Activated T-helper 17 cell treated with anti-CD3 and anti-CD28 coated beads, Interleukin-2, amount 50 U/mL, for 72 hours (primary cell): ENCODE data around the gene NDUFS6. TPM values are rescaled to one million over a fixed set of nuclear protein-coding genes. Genes with fewer than 3 reads are reported as not detected.
"Not testable (repeated sequence)": the region's sequence is repeated elsewhere in the genome, so short reads cannot be mapped to it uniquely, and the experiment has no call there.

Source experiments
- ATAC-seq: fragments of 150-1000 bp; cut with Tn5 transposase; replicated peaks from 2 replicates; pipeline ENCODE4 v1.10.0; 2021; ENCODE audit warnings: mild to moderate bottlenecking, moderate library complexity
- H3K27ac Mint-ChIP-seq: one replicate; pipeline ENCODE4 v1.8.0; 2022; ENCODE audit warnings: mixed read lengths
- H3K27me3 Mint-ChIP-seq: one replicate; pipeline ENCODE4 v1.8.0; 2022; ENCODE audit warnings: mixed read lengths
- H3K36me3 Mint-ChIP-seq: one replicate; pipeline ENCODE4 v1.8.0; 2022; ENCODE audit warnings: low read depth, mild to moderate bottlenecking, mixed read lengths
- H3K4me1 Mint-ChIP-seq: one replicate; pipeline ENCODE4 v1.8.0; 2022; ENCODE audit warnings: mixed read lengths
- H3K4me3 Mint-ChIP-seq: one replicate; pipeline ENCODE4 v1.8.0; 2022; ENCODE audit warnings: mild to moderate bottlenecking, mixed read lengths
- H3K9me3 Mint-ChIP-seq: one replicate; pipeline ENCODE4 v1.8.0; 2022; ENCODE audit warnings: mixed read lengths
- total RNA-seq, 2 donors: library from RNA; stranded (reverse); gene quantifications; one replicate each; pipeline ENCODE4 v1.2.3, GENCODE V29; 2022

Gene NDUFS6
- total RNA-seq, 2 donors from 2014 or later: 13.0 to 35.1 TPM

DNA sequence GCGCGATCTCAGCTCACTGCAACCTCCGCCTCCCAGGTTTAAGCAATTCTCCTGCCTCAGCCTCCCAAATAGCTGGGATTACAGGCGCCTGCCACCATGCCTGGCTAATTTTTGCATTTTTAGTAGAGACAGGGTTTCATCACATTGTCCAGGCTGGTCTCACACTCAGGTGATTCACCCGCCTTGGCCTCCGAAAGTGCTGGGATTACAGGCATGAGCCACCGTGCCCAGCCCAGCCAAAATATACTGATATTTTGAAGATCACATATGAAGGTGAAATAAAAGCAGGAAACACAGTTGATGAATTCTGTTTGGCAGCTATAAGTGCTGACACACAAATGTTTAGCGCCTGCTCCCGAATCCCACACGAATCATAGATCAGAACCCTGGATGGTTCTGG is 42.6 kb downstream of the NDUFS6 start:
- H3K4me3 Mint-ChIP-seq, H3K9me3 Mint-ChIP-seq, H3K36me3 Mint-ChIP-seq, H3K4me1 Mint-ChIP-seq, H3K27ac Mint-ChIP-seq, ATAC-seq: not testable (repeated sequence)
- H3K27me3 Mint-ChIP-seq: peaks cover 18% of the 10 kb centered on the region

DNA sequence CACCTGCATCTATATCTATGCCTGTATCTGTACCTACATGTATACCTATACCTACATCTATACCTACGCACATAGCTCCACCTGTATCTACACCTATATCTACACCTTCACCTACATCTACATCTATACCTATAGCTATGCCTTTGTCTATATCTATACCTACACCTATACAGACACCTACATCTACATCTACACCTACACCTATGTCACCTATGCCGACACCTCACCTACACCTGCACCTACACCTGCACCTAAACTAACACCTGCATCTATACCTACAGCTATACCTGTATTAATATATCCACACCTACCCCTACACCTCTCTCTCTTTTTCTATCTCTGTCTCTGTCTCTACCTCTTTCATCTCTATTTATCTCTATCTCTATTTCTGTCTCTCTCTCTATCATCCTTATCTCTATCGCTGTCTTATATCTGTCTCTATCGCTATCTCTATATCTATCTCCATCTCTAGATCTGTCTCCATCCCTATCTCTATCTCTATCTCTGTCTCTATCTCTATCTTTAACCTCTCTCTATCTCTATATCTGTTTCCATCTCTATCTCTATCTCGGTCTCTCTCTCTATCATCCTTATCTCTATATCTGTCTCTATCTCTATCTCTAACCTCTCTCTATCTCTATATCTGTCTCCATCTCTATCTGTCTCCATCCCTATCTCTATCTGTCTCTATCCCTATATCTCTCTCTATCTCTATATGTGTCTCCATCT is 43.7 kb downstream of the NDUFS6 start:
- no peak for ATAC-seq
- H3K27ac Mint-ChIP-seq: no peak overlapping the region
- H3K4me3 Mint-ChIP-seq: no peak overlapping the region
- no peaks in the 10 kb centered on the region for H3K4me1 Mint-ChIP-seq
- H3K36me3 Mint-ChIP-seq: no peaks in the 10 kb centered on the region
- H3K9me3 Mint-ChIP-seq: no peaks in the 10 kb centered on the region
- peaks cover 13% of the 10 kb centered on the region for H3K27me3 Mint-ChIP-seq

DNA sequence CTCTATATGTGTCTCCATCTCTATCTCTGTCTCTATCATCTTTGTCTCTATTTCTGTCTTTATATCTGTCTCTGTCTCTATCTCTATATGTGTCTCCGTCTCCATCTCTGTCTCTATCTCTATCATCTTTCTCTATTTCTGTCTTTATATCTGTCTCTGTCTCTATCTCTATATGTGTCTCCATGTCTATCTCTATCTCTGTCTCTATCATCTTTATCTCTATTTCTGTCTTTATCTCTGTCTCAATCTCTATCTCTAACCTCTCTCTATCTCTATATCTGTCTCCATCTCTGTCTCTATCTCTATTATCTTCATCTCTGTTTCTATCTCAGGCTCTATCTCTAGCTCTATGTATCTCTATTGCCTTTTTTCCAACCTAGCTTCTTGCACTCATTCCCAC is 44.5 kb downstream of the NDUFS6 start:
- no peak overlapping the region for H3K4me3 Mint-ChIP-seq
- peaks cover 7% of the 10 kb centered on the region for H3K27me3 Mint-ChIP-seq
- H3K4me1 Mint-ChIP-seq: no peaks in the 10 kb centered on the region
- H3K9me3 Mint-ChIP-seq: no peaks in the 10 kb centered on the region
- no peak for ATAC-seq
- no peak overlapping the region for H3K27ac Mint-ChIP-seq
- H3K36me3 Mint-ChIP-seq: no peaks in the 10 kb centered on the region

DNA sequence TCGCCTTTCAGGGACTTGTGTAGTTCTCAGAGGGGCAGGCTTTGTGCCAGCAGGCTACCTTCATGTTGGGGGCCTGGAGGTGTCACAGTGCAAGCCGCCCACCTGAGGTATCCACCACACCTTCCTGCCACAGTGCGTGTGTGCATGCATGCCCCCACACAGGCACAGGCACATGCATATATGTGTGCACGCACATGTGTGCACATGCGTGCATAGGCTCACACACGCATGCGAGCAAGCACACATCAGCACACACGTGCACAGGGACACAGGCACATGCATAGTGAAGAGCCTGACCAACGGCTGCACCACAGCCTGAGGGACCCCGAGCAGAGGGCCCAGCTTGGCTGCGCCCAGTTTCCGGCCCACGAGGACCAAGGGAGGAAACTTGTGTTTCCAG is 45.4 kb downstream of the NDUFS6 start:
- no peak for ATAC-seq
- Mint-ChIP-seq H3K9me3 (no peaks in the 10 kb centered on the region), H3K4me1 (no peaks in the 10 kb centered on the region), H3K36me3 (no peaks in the 10 kb centered on the region), H3K4me3 (no peak overlapping the region), H3K27me3 (peaks cover 11% of the 10 kb centered on the region), H3K27ac (no peak overlapping the region)

DNA sequence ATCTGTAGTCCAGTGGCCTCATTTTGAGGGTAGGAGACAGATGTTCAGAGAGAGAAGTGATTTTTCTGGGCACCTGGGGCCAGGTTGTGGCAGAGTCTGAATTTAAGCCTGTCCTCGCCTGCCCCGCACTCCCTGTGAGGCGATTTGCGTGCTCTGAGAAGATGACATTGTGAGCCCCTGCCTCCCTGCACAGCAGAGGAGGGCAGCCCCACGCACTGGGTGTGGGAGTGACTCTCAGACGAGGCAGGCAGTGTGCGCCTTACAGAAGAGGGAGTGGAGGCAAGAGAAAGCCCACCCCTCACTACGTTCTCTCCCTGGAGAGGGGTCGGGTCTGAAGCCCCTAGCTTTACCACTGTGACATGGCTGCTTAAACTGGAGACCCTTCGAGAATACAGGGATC is 45.8 kb downstream of the NDUFS6 start:
- no peaks in the 10 kb centered on the region for H3K9me3 Mint-ChIP-seq
- no peak overlapping the region for H3K4me3 Mint-ChIP-seq
- H3K27ac Mint-ChIP-seq: no peak overlapping the region
- H3K36me3 Mint-ChIP-seq: no peaks in the 10 kb centered on the region
- H3K27me3 Mint-ChIP-seq: peaks cover 11% of the 10 kb centered on the region
- no peak for ATAC-seq
- no peaks in the 10 kb centered on the region for H3K4me1 Mint-ChIP-seq

DNA sequence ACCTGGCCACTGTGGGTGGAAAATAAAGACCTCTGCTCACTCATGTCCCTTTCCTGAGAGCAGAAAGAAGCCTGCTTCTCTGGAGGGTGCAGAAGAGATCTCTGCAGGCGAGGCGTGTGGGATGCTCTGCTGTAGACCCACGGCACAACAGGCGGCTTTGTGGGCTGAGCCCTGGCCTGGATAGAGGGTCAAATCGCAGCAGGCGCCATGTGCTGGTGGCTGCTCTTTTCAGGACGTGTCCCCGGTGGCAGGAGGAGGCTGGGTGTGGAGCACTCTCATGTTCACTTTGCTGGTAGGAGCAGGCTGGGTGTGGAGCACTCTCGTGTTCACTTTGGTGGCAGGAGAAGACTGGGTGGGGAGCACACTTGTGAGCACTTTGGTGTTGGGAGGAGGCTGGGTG is 46.4 kb downstream of the NDUFS6 start:
- Mint-ChIP-seq H3K27me3 (peaks cover 11% of the 10 kb centered on the region), H3K27ac (no peak overlapping the region), H3K4me3 (no peak overlapping the region), H3K36me3 (no peaks in the 10 kb centered on the region), H3K9me3 (no peaks in the 10 kb centered on the region), H3K4me1 (no peaks in the 10 kb centered on the region)
- no peak for ATAC-seq

DNA sequence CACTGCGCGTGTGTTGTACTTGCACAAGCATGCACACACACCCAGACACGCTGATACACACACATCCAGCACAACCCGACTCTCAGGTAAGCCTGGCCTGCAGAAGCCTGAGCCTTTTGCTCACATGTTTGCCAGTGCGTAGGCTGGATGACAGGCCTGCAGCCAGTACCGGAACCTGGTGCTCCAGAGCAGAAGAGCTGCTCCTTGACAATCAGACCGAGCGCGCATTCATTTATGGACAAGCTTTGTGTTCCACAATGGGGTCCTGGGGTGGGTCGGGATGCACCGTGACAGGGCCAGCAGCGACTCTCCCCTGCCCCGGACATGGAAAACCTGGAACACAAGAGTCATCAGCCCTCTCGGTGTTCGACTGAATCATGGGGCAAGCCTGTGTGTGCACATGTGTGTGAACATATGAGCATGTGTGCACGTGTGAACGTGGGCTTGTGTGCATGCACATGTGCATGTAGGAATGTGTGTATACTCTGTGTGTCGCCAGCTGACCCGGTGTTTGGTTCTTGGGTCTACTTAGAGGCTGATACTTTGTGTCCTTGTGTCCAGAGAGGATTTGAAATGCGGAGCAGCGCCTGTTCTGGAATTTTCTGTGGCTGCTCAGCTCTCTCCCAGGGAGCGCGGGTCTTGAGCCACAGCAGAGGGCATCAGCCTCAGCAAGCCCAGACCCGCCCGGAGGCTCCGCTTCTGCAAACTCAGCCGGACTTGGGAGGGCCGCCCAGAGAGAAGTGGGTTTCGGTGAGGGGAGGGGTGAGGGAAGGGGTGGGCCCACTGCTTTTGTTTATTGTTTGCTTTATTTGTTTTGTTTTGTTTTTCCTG is 49.3 kb downstream of the NDUFS6 start:
- Mint-ChIP-seq H3K4me1 (no peaks in the 10 kb centered on the region), H3K9me3 (no peaks in the 10 kb centered on the region), H3K4me3 (no peak overlapping the region), H3K27me3 (peaks cover 36% of the 10 kb centered on the region), H3K36me3 (no peaks in the 10 kb centered on the region), H3K27ac (no peak overlapping the region)
- no peak for ATAC-seq

DNA sequence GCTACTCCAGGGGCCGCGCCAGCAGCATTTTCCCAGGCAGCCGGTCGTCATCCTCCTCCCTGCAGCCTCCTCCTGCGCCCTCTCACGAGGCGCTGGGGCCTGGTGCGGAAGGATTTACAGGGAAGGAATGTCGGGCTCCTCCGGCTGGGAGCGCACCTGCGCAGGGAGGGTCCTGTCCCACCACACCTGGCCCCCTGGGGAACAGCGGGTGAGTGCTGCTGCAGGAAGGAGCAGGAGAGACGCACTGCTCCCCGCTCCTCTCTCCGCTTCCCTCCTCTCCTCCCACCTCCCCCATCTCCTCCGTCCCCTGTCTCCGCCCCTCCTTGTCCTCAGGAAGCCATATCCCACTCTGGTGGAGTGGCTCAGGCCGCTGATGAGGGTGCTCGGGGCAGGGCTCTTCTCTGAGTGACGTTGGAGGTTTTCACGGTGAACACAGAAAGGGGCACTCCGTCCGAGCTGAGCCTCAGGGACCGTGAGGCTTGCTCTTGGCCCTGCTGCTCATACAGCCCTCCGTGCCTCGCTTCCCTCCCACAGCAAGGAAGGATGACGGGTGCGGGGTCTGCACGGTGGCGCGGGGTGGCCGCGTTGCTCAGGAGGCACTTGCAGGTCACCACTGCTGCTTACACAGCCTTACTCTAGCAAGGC is 50.2 kb downstream of the NDUFS6 start:
- Mint-ChIP-seq H3K4me3 (no peak overlapping the region), H3K9me3 (no peaks in the 10 kb centered on the region), H3K27me3 (peaks cover 42% of the 10 kb centered on the region), H3K36me3 (no peaks in the 10 kb centered on the region), H3K27ac (no peak overlapping the region), H3K4me1 (no peaks in the 10 kb centered on the region)
- no peak for ATAC-seq

DNA sequence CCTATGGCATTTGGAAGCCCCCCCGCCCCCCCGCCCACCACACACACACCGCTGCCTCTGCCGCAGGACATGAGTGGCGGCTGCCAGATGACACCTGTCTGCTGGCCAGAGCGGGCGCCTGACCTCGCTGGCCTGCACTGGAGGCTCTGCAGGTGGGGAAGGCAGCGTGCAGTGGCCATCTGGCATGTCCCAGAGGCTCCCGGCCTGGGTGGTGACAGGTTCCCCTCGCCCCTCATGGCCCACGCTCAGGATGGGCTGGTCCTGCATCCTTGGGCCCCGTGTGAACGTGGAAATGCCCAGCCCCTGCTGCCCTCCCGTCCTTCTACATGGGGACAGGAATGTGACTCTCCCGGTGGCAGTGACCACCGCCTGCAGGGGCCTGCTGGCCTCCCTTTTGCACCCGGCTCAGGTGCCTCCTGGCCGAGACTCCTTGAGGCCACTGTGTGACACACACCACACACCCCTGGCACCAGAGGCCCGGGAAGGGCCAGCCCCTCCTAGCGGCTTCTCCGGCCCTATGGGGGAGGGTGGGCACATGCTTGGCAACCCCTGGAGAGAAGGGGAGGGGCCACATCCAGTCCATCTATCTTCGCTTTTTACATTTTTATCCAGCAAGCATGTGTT is 51.2 kb downstream of the NDUFS6 start:
- Mint-ChIP-seq H3K4me3 (no peak overlapping the region), H3K27me3 (peaks cover 42% of the 10 kb centered on the region), H3K27ac (no peak overlapping the region), H3K9me3 (no peaks in the 10 kb centered on the region), H3K4me1 (no peaks in the 10 kb centered on the region), H3K36me3 (no peaks in the 10 kb centered on the region)
- no peak for ATAC-seq

DNA sequence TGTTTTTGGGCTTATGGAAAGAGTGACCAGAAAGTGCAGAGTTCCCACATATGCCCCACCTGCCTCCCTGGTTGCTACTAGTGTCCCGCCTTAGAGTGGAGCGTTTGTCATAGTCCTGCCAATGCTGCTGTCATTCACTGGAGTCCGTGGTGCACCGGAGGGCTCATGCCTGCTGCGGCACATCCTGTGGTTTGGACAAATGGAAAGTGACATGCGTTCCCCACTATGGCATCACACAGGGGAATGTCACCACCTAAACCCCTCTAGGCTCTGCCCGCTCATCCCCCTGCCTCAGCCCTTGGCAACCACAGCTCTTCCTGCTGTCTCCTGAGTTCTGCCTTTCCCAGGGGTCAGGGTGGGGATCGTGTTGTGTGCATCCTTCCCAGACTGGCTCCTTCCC is 52.3 kb downstream of the NDUFS6 start:
- H3K9me3 Mint-ChIP-seq: no peaks in the 10 kb centered on the region
- no peaks in the 10 kb centered on the region for H3K36me3 Mint-ChIP-seq
- H3K27me3 Mint-ChIP-seq: peaks cover 38% of the 10 kb centered on the region
- H3K4me1 Mint-ChIP-seq: no peaks in the 10 kb centered on the region
- no peak overlapping the region for H3K4me3 Mint-ChIP-seq
- ATAC-seq: no peak
- H3K27ac Mint-ChIP-seq: no peak overlapping the region

DNA sequence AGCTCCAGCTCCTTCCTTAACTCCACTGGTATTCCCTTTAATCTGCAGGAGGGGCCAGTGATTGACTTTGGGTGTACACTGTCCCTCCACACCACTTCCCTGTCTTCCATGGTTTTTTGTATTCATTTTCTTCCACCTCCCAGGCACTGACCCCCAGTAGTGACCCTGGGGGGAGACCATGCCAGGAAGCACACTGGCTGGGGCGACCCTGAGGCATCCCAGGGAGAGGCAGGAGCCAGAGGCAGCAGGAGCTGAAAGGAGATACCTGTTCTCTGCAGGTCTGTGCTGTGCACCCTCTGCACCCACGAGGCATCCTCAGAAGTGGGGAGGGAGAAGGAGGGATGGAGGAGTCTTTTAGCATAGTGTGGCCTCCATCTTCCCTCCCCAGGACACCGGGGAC is 53.9 kb downstream of the NDUFS6 start:
- H3K36me3 Mint-ChIP-seq: no peaks in the 10 kb centered on the region
- no peak for ATAC-seq
- no peak overlapping the region for H3K27ac Mint-ChIP-seq
- H3K9me3 Mint-ChIP-seq: no peaks in the 10 kb centered on the region
- H3K4me3 Mint-ChIP-seq: no peak overlapping the region
- peaks cover 34% of the 10 kb centered on the region for H3K27me3 Mint-ChIP-seq
- H3K4me1 Mint-ChIP-seq: no peaks in the 10 kb centered on the region

DNA sequence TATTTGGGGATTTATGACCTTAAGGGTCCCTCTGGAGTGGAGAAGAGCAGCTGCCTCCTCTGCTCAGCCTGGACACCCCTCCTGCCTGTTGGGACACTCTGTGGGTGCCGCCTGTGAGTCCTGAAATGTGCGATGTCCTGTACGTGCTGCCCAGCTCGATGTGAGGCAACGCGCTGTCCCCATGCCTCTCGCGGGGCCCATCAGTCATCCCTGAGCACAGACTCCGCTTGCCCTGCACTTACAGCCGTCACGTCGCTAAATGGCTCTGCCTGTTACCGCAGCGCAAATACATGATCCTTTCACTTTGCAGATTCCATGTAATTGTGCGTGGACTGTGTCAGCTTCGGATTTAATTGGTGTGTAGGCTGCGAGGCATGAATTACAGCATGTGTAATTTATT is 54.4 kb downstream of the NDUFS6 start:
- H3K9me3 Mint-ChIP-seq: no peaks in the 10 kb centered on the region
- H3K27ac Mint-ChIP-seq: no peak overlapping the region
- H3K4me3 Mint-ChIP-seq: no peak overlapping the region
- ATAC-seq: no peak
- peaks cover 34% of the 10 kb centered on the region for H3K27me3 Mint-ChIP-seq
- no peaks in the 10 kb centered on the region for H3K4me1 Mint-ChIP-seq
- no peaks in the 10 kb centered on the region for H3K36me3 Mint-ChIP-seq

DNA sequence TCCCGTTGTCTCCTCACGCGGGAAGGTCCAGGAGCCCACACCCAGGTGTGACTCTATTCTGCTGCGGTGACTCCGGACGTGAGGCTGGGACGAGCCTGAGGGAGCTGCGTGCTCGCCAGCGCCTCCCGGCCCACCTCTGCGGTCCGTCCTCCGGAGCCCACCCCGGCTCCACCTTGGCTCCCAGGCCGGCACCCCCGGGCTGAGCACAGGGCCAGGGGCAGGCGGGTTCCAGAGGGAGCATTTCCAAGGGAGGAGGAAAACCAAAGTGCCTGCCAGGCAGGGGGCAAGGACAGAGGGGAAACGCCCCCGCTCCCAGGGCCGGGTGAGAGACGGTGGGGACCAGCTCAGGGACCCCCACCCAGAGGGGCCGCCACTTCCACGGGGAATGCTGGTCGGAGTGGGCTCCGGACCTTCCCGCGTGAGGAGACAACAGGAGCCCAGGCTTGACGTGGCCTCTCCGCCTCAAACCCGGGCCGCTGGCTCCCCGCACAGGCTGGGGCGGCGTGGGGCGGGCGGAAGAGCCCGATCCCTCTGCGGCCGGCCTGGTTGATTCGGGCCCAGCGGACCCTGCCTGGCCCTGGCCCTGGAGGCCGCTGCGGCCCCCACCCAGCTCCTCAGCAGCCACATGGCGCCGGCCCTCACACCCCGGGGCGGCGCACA is 55.5 kb downstream of the NDUFS6 start:
- no peaks in the 10 kb centered on the region for H3K4me1 Mint-ChIP-seq
- H3K36me3 Mint-ChIP-seq: no peaks in the 10 kb centered on the region
- ATAC-seq: no peak
- H3K4me3 Mint-ChIP-seq: no peak overlapping the region
- no peak overlapping the region for H3K27ac Mint-ChIP-seq
- H3K27me3 Mint-ChIP-seq: peaks cover 31% of the 10 kb centered on the region
- no peaks in the 10 kb centered on the region for H3K9me3 Mint-ChIP-seq

DNA sequence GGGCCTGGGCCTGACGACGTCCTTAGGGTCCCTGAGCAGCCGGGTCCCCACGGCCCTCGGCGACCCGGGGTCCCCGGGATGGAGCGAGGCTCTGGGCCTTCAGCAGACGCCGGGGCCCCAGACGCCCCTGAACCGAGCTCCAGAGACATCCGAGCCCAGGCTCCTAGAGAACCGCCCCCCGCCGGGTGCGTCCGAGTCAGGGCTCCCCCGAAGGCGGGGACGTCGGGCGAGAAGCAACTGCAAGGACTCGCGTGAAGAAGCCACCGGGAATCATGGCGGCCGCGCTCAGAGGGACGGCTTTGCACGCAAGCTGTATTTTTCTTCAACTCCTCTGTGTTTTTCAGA is 56.0 kb downstream of the NDUFS6 start:
- Mint-ChIP-seq H3K9me3 (no peaks in the 10 kb centered on the region), H3K4me3 (no peak overlapping the region), H3K27ac (no peak overlapping the region), H3K27me3 (peaks cover 31% of the 10 kb centered on the region), H3K36me3 (no peaks in the 10 kb centered on the region), H3K4me1 (no peaks in the 10 kb centered on the region)
- ATAC-seq: no peak
